HG03139 (cell line): ENCODE measurements around the gene NDUFA9.

ENCODE experiments used
- ATAC-seq: cut with Tn5 transposase; IDR thresholded peaks from one replicate; pipeline ENCODE4 v1.9.1; 2021; ENCODE audit not compliant: unreplicated experiment

Gene NDUFA9

GRCh38 chr12:4685317-4685716 is 36.4 kb downstream of the NDUFA9 start:
- no peak for ATAC-seq

GRCh38 chr12:4690760-4691159 is 41.8 kb downstream of the NDUFA9 start:
- ATAC-seq, result no peak
